HEK293T (cell line): Measurements from ENCODE around the gene TNIK.

Experiments
- CTCF ChIA-PET: fragments of 350-600 bp; formaldehyde crosslinking; extraction: SDS; loops from one replicate; lab custom pipeline; 2021; ENCODE audit warnings: antibody characterized with exemption, inconsistent platforms; lab: Yijun Ruan, JAX
- POLR2A ChIA-PET: fragments of 350-600 bp; formaldehyde crosslinking; extraction: SDS; loops from one replicate; lab custom pipeline; 2020; ENCODE audit warnings: antibody characterized with exemption, inconsistent platforms; lab: Yijun Ruan, JAX
- DNase-seq: peaks from one replicate; pipeline ENCODE4 v3.0.0; 2012; ENCODE audit warnings: mixed read lengths; ENCODE audit errors: extremely low spot score
- ARNT ChIP-seq: fragments of 450-650 bp; IDR thresholded peaks from 2 replicates; pipeline ENCODE4 v1.6.1; 2017; ENCODE audit warnings: mild to moderate bottlenecking
- BHLHE40 ChIP-seq: fragments of 450-650 bp; IDR thresholded peaks from 2 replicates; pipeline ENCODE4 v1.6.1; 2016; ENCODE audit warnings: mild to moderate bottlenecking, moderate library complexity, borderline replicate concordance
- CTBP1 ChIP-seq: fragments of 450-650 bp; IDR thresholded peaks from 2 replicates; pipeline ENCODE4 v1.6.1; 2016; ENCODE audit warnings: borderline replicate concordance
- ELF4 ChIP-seq: fragments of 450-650 bp; IDR thresholded peaks from 2 replicates; pipeline ENCODE4 v1.6.1; 2017; ENCODE audit warnings: antibody characterized with exemption
- FOXA1 ChIP-seq: fragments of 450-650 bp; IDR thresholded peaks from 2 replicates; pipeline ENCODE4 v1.6.1; 2016; ENCODE audit warnings: mild to moderate bottlenecking
- FOXK2 ChIP-seq: fragments of 450-650 bp; IDR thresholded peaks from 2 replicates; pipeline ENCODE4 v1.6.1; 2016; ENCODE audit warnings: mild to moderate bottlenecking
- FOXM1 ChIP-seq: fragments of 450-650 bp; IDR thresholded peaks from 2 replicates; pipeline ENCODE4 v1.6.1; 2017; ENCODE audit warnings: mild to moderate bottlenecking, borderline replicate concordance
- HDGF ChIP-seq: fragments of 450-650 bp; IDR thresholded peaks from 2 replicates; pipeline ENCODE4 v1.6.1; 2017; ENCODE audit warnings: antibody characterized with exemption, borderline replicate concordance
- L3MBTL2 ChIP-seq: fragments of 450-650 bp; conservative IDR thresholded peaks from 2 replicates; pipeline ENCODE4 v1.6.1; 2016; ENCODE audit warnings: mild to moderate bottlenecking
- LEF1 ChIP-seq: fragments of 450-650 bp; IDR thresholded peaks from 2 replicates; pipeline ENCODE4 v1.6.1; 2017; ENCODE audit warnings: mild to moderate bottlenecking, borderline replicate concordance
- NFRKB ChIP-seq: fragments of 450-650 bp; IDR thresholded peaks from 2 replicates; pipeline ENCODE4 v1.6.1; 2016; ENCODE audit warnings: mild to moderate bottlenecking, moderate library complexity
- SP1 ChIP-seq: fragments of 450-650 bp; IDR thresholded peaks from 2 replicates; pipeline ENCODE4 v1.6.1; 2017
- SUZ12 ChIP-seq: fragments of 450-650 bp; IDR thresholded peaks from 2 replicates; pipeline ENCODE4 v1.6.1; 2016; ENCODE audit warnings: mild to moderate bottlenecking
- TARDBP ChIP-seq: fragments of 450-650 bp; IDR thresholded peaks from 2 replicates; pipeline ENCODE4 v1.6.1; 2016
- ZNF384 ChIP-seq: fragments of 450-650 bp; IDR thresholded peaks from 2 replicates; pipeline ENCODE4 v1.6.1; 2016
- TF ChIP-seq, protein P1 (sequence below): fragments of 450-650 bp; IDR thresholded peaks from 2 replicates; pipeline ENCODE4 v1.6.1; 2016

Gene TNIK

GRCh38 chr3:171157286-171157685 lies 302.9 kb downstream of the TNIK start:
- no peak for DNase-seq
- TF ChIP-seq L3MBTL2 (no peak), FOXM1 (no peak), LEF1 (no peak), CTBP1 (no peak), ELF4 (no peak), FOXK2 (no peak), SUZ12 (no peak), ARNT (no peak), ZNF384 (no peak), HDGF (no peak)
- TF ChIP-seq, protein P1, sequence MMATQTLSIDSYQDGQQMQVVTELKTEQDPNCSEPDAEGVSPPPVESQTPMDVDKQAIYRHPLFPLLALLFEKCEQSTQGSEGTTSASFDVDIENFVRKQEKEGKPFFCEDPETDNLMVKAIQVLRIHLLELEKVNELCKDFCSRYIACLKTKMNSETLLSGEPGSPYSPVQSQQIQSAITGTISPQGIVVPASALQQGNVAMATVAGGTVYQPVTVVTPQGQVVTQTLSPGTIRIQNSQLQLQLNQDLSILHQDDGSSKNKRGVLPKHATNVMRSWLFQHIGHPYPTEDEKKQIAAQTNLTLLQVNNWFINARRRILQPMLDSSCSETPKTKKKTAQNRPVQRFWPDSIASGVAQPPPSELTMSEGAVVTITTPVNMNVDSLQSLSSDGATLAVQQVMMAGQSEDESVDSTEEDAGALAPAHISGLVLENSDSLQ: no peak
- ChIA-PET CTCF (no interaction called here), POLR2A (no interaction called here)

DNA sequence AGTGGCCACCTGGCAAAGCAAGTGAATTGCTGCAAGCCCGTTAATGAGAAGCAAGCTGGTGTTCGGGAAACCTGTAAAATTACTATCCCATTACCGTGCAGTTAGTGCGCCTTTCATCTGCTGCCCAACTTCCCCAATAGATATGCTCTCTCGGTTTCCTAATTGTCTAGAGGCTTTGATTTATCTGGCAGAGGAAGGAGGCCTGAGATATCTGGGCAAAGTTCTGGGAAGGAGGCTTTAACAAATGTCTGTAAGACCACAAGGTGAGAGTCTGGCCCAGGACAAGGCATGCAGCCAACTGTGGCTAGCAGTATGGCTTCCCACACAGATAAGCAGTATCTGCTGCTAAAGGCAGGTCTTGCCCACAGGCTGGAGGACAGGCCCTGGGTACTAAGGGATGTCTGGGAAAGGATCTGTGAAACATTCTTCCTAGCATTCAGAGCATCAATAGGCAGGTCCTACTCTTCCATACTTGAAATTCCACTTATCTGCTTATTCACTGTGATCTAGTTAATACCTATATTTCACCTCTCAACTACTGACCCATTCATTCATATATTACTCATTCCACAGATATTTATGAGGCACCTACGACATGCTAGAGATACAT lies 303.7 kb downstream of the TNIK start:
- TF ChIP-seq LEF1 (no peak), NFRKB (no peak), FOXM1 (no peak), CTBP1 (no peak), SUZ12 (no peak), HDGF (no peak), SP1 (no peak), L3MBTL2 (no peak)
- TF ChIP-seq, protein P1: no peak
- CTCF ChIA-PET: no interaction called here
- POLR2A ChIA-PET: no interaction called here
- no peak for DNase-seq

DNA sequence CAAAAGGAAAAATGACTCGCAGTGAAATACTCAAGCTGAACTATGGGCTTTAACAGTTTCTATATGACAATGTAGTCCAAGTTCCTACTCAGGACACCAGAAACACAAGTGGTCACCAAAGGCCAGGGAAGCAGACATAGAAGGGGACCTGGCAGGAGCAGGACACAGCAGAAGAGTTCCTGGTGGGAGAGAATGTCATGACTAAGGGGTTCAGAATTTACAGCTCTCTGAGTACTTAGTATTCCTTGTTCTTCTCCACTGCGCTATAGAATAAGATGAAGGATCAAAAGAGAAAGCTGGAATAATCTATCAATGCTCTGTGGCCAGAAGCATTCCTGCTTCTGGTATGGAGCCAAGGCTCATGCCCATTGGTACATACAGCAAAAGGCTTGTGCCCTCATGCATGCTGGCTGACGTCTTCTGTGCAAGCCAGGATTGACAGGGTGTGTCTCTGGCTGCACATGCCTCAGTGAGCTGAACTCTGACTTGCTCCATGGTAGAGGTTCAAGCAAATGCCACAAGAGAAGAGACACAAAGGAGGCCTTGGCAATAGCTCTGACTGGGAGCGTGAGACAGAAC lies 305.0 kb downstream of the TNIK start:
- TF ChIP-seq SP1 (no peak), NFRKB (no peak), SUZ12 (no peak), BHLHE40 (no peak), ZNF384 (no peak), HDGF (no peak), ELF4 (no peak), TARDBP (no peak), LEF1 (no peak), FOXM1 (no peak), ARNT (no peak), L3MBTL2 (no peak), FOXA1 (no peak), CTBP1 (no peak), FOXK2 (no peak)
- TF ChIP-seq, protein P1: no peak
- ChIA-PET POLR2A (no interaction called here), CTCF (no interaction called here)
- no peak for DNase-seq

DNA sequence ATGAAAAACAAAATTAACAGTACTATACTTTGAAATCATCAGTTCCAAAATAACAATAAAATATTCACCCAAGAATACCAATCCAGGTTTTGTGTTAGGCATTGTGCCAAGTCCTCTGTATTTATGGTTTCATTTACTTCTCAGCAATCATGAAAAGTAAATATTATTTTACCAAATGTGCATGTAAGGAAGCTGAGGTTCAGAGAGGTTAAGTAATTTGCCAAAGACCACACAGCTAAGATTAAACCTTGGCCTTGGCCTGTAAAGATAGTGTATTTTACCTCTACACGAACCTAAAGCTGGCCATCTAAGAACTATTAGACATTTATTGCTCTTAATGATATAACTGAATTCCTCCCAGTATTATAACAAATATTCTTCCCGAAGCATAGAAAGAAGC lies 309.3 kb downstream of the TNIK start:
- ChIA-PET CTCF (no interaction called here), POLR2A (no interaction called here)
- TF ChIP-seq L3MBTL2: no peak
- no peak for TF ChIP-seq ELF4
- no peak for TF ChIP-seq ARNT
- no peak for TF ChIP-seq FOXA1
- TF ChIP-seq CTBP1: no peak
- no peak for TF ChIP-seq FOXK2
- TF ChIP-seq, protein P1: no peak
- TF ChIP-seq FOXM1: no peak
- no peak for TF ChIP-seq SUZ12
- no peak for TF ChIP-seq BHLHE40
- no peak for TF ChIP-seq ZNF384
- no peak for TF ChIP-seq LEF1
- TF ChIP-seq NFRKB: no peak
- no peak for TF ChIP-seq HDGF
- no peak for TF ChIP-seq SP1
- no peak for TF ChIP-seq TARDBP
- DNase-seq: no peak

GRCh38 chr3:171149526-171150116 lies 310.6 kb downstream of the TNIK start:
- no peak for DNase-seq
- ChIA-PET CTCF (no interaction called here), POLR2A (no interaction called here)
- no peak for TF ChIP-seq TARDBP
- no peak for TF ChIP-seq CTBP1
- no peak for TF ChIP-seq ZNF384
- TF ChIP-seq BHLHE40: no peak
- TF ChIP-seq SP1: no peak
- TF ChIP-seq FOXM1: no peak
